Peyer's patch (tissue), 4 donors: ENCODE measurements around the gene OGT.

ENCODE experiments used
- POLR2A ChIP-seq, 2 donors: fragments of 450-650 bp; IDR thresholded peaks; one replicate each; pipeline ENCODE4 v1.5.1; 2017; ENCODE audit warnings: antibody characterized with exemption in 2 of 2, mild to moderate bottlenecking in 2 of 2, moderate library complexity in 2 of 2
- TF ChIP-seq, protein P1 (sequence below), 6 experiments: fragments of 450-650 bp in 4 of 6; fragments of 200-600 bp in 2 of 6; sonication (generic) in 1 of 6; IDR thresholded peaks; one replicate each; pipeline ENCODE4 v1.5.1; 2017 to 2019; ENCODE audit warnings: antibody characterized with exemption in 6 of 6, mild to moderate bottlenecking in 3 of 6, moderate library complexity in 1 of 6

GRCh38 chrX:71609095-71609750 is 76.3 kb downstream of the OGT start:
- TF ChIP-seq, protein P1, sequence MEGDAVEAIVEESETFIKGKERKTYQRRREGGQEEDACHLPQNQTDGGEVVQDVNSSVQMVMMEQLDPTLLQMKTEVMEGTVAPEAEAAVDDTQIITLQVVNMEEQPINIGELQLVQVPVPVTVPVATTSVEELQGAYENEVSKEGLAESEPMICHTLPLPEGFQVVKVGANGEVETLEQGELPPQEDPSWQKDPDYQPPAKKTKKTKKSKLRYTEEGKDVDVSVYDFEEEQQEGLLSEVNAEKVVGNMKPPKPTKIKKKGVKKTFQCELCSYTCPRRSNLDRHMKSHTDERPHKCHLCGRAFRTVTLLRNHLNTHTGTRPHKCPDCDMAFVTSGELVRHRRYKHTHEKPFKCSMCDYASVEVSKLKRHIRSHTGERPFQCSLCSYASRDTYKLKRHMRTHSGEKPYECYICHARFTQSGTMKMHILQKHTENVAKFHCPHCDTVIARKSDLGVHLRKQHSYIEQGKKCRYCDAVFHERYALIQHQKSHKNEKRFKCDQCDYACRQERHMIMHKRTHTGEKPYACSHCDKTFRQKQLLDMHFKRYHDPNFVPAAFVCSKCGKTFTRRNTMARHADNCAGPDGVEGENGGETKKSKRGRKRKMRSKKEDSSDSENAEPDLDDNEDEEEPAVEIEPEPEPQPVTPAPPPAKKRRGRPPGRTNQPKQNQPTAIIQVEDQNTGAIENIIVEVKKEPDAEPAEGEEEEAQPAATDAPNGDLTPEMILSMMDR (IDR thresholded peaks at IDR 0.05) = no peak
- TF ChIP-seq POLR2A (IDR thresholded peaks at IDR 0.05) = no peak
